Endometrium (tissue), 2 donors: Measurements from ENCODE around the gene GLMN.
"Not testable (repeated sequence)": the region's sequence is repeated elsewhere in the genome, so short reads cannot be mapped to it uniquely, and the experiment has no call there.

Source experiments
- FAIRE-seq: peaks from 2 replicates; lab custom pipeline; 2012; peaks lifted over from hg19 to GRCh38; lab: Jason Lieb, UNC
- donor health status: control.
- donor health status: control.

Gene GLMN

DNA sequence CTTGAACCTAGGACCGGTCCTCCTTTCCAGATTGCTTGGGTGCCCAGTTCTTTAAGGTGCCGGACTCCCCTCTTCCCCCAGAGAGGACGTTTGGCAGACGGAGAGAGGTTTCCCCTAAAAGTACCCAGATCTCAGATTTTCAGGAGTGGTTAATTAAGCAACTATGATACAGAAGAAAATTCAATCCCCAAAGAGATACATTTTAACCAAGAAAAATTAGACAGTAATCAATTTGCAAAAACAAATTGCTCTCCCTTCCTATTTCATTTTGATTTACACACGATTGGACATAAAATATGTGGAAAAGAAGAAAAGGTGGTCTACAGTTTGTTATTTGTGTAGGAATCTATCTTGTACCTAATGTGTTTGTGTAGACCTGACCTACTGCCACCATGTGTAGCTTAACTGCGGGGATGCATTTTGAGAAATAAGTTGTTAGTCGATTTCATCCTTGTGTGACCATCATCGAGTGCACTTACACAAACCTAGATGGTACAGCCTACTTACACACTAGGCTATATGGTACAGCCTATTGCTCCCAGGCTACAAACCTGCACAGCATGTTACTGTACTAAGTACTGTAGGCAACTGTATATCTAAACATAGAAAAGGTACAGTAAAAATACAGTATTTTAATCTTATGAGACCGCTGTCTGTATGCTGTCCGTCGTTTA, 827 bp upstream of the GLMN start:
- FAIRE-seq, result no peak

DNA sequence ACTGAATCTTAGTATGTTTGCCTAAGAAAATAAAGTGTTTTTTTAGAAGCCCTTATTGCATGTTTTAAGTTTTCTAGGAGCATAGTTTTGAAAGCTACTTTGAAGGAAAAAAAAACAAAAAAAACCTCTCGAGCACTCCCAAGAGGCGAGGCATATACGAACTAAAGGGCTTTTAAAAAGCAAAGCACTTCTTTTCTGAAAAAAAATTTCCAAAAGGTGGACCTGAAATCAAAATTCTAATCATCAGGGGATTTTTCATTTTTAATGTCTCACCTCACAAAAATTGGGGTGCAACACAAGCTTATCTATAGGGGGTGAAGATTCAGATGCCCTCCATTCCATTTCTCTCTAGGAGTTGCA, 594 bp downstream of the GLMN start:
- no peak for FAIRE-seq

DNA sequence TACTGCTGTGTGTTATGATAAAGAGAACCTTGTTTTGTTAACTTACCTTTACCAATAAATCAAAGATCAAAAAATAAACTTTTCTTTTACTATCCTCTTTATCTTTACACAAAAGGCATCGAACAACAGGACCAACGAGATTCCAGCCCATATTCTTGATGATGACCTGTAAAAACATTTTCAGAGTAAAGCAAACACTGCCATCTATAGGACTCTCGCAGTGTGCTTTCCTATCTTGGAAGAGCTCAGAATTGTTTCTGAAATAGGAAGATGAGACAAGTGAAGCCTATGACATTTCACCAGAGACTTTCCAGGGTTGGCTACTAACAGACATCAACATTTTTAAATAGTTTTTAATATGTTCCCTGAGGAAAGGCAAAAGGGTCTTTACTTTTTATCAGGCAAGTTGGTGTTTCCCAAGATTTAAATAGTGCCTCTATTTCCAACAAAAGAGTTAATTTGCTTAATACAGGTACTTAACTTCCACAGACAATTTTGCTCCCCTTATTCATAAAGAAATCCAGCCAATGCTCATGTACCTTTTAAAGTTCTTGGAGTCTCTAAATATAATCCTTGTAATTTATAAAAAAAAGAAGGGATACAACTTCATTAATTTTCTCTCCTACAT, 7.3 kb downstream of the GLMN start:
- peak; percentile 89 for FAIRE-seq

DNA sequence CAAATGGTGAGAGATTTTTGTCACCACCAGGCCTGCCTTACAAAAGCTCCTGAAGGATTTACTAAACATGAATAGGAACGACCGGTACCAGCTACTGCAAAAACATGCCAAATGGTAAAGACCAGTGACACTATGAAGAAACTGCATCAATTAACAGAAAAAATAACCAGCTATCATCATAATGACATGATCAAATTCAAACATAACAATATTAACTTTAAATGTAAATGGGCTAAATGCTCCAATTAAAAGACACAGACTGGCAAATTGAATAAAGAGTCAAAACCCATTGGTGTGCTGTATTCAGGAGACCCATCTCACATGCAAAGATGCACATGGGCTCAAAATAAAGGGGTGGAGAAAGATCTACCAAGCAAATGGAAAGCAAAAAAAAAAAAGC, 17.4 kb downstream of the GLMN start:
- FAIRE-seq, result not testable (repeated sequence)

DNA sequence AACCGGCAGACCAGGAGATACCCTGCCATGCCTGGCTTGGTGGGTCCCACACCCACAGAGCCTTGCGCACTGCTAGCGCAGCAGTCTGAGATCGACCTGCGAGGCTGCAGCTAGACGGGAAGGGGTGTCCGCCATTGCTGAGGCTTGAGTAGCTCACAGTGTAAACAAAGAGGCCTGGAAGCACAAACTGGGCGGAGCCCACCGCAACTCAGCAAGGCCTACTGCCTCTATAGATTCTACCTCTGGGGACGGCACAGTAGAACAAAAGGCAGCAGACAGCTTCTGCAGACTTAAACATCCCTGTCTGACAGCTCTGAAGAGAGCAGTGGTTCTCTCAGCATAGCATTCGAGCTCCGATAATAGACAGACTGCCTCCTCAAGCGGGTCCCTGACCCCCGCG, 19.0 kb downstream of the GLMN start:
- not testable (repeated sequence) for FAIRE-seq

DNA sequence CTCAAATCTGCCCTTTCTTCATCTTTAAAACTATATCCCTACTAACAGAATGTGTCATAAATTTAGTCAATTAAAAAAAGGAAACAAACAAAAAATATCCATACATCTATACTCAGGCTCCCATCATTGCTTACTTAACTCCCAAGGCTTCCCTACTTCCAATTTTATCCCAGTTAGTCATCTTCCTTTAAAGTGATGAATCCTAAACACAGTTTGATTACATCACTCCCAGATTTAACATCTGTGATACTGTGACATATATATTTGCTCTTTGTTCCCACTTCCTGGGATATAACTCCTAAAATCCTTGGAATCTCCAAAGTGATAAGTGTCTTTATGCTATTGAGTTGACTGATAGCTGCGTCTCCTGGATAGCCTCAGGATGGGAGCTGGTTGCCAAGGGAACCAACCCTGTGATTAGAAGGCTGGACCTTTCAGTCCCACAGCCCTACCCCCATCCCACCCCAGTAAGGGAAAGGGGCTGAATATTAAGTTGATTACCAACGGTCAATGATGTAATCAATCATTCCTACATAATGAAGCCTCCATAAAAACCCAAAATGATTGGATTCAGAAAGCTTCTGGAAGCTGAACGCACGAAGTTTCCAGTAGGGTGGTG, 21.6 kb downstream of the GLMN start:
- no peak for FAIRE-seq

DNA sequence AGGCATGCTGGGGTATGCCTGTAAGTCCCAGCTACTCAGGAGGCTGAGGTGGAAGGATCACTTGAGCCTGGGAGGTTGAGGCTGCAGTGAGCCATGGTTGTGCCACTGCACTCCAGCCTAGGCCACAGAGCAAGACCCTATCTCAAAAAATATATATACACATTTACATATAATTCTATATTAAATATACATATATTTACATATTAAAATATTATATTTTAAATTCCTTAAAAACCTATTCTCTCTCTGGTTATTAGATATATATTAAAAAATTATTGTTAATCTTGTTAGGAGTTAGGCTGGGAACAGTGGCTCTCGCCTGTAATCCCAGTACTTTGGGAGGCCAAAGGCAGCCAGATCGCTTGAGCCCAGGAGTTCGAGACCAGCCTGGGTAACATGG, 22.7 kb downstream of the GLMN start:
- no peak for FAIRE-seq

DNA sequence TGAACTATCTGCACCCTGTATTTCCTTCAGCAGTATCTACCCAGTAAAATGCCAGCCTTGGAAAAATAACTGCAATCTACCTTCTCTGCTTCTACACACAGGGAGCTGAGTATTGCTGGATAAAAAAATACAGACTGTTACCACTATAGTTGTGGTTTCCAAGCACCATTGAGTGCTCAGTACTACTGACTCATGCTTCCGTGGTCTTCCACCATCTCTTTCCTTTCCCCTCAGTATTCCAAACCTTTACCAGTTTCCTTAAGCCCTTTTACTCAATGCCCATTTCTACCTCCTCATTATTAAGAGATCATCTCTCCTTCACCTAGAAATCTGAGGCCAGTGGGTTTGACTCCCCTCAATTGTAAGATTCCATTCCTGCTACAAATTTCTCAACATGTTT, 23.8 kb downstream of the GLMN start:
- FAIRE-seq, result no peak

DNA sequence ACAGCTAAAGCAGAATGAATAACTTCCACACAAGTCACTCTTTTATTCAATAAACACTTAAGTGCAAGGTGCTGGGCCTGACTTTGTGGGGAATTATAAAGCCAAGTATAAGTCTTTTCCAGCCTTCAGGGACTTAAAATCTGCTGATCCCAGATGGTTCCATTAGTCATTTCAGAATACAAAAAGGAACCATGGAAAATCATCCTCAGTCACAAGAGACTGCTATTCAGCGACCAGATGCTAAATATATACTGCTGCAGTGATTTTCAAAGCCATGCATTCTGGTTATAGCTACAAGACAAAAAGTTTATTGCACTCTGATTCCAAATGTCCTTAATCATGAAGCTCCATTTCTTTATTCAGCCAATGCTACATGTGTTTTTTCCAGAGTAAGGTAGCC, 25.7 kb downstream of the GLMN start:
- no peak for FAIRE-seq

DNA sequence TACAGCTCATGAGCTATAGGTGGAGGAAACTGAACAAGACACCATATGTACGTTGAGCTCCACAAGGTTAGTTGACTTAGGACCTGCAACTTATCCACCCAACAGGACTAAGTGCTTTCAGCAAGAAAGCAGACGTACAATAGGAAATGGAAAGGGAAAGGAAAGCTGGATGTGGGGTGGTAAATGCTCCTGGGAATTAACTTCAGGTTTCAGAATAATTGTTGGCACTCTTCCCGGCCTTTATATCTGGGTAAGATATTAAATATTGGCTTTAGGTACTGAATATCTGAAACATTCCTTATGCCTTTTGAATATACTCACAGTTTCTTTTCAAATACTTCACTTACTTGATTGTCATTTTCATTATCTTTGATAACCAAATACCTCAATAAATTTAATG, 36.3 kb downstream of the GLMN start:
- FAIRE-seq, result no peak

DNA sequence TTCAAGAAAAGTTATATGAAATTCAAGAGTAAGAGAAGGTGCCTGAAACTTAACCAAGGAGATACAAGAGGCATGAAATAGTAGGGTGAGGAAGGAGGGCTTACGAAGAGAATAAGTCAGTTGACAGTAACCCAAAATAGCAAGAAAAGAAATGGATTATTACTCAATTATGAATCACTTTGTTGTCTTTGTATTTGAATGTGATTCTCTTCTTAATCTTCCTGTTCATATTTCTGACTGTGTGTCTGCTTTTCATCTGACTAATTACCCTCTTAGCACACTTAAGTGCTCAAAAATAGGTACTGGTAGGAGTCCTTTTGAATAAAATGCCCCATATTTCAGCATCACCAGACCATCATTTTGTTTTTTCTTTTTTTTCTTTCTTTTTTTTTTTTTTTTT, 39.4 kb downstream of the GLMN start:
- no peak for FAIRE-seq

DNA sequence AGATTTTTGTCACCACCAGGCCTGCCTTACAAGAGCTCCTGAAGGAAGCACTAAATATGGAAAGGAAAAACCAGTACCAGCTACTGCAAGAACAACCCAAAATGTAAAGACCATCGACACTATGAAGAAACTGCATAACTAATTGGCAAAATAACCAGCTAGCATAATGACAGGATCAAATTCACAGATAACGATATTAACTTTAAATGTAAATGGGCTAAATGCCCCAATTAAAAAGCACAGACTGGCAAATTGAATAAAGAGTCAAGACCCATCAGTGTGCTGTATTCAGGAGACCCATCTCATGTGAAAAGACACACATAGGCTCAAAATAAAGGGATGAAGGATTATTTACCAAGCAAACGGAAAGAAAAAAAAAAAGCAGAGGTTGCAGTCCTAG, 44.1 kb downstream of the GLMN start:
- FAIRE-seq, result not testable (repeated sequence)

DNA sequence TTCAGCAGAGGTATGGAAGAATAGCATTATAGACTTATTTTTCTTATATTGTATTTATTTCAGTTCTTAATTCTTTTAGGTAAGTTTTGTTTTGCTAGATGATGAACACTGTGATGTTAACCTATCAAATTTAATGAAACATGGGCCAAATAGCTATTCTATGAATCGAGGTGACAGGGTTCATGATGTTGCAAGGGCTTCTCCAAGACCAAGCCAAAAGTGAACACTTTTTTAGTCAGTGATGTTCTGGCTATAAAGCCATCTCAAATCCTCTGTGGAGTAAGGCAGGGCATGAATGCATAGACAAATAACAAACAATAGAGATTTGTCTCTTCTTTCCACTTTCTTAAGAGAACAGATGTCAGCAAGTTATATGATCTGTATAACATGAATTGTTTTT, 54.4 kb downstream of the GLMN start:
- no peak for FAIRE-seq

DNA sequence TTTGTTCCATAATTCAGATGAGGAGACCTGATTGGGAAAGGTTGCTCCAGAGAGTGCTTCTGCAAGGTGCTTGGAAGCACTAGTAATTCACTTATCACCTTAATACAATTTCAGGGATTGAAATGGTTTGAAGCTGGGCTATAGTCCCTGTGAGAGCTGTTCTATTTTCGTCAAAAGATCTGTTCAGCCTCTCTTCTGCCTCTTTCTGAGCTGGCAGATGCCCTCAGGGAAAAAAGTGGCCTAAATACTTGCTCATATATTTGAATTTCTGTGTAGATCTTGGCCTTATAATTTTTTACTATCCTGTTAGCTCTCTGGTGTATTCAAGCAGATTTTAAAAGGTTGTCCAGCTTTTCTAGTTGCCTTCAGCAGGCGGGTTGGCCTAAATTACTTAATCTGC, 58.8 kb downstream of the GLMN start:
- no peak for FAIRE-seq

DNA sequence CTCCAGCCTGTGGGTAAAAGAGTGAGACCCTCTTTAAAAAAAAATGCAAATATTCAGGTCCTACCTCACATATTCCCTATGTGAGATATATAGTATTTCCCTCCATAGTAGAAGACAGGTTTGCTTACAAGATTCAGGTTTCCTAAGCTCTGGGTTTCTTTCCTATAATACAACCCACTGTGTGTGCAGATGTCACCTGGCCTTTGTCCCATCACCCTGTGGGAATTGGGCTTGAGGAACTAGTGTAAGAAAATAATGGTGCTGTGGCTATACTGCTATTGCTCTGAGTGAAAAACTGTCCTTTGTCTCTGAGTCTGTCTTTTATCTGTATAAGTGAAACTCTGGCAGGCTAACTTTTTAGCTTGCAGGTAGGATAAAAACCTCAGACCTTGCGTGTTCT, 68.1 kb downstream of the GLMN start:
- FAIRE-seq, result no peak

DNA sequence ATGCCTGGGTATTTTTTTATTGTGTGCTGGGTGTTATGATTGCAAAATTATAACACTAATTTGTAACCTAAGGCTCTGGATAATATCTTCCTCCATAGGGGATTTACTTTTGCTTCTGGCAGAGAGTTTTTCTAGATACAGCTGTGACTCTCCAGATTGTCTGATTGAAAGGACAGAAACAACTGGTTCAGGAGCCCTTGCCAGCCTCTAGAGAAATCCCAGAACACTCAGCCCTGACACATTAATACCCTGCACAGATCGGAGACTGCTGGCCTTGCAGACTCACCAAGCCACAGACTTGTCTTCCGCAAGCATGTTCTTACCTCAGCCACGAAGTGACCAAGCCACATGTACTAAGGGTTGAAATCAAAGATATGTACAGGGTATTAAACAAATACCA, 70.4 kb downstream of the GLMN start:
- FAIRE-seq, result no peak

DNA sequence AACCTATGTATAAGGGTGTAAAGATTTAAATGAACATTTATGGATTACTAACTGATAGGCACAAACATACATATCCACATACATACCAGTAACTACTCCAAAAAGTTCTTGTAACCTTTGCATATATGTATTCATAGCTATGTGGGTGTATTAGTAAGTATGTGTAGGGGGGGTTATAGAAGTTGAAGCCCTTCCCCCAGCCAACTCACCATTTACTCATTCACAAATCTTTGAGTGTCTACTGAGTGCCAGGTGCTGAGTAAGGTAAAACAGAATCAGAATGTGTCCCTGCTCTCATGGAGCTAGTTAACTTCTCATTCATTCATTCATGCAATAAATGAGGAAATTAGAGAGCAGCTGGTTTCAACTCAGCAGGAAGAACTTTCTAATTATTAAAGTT, 79.8 kb downstream of the GLMN start:
- FAIRE-seq, result no peak

DNA sequence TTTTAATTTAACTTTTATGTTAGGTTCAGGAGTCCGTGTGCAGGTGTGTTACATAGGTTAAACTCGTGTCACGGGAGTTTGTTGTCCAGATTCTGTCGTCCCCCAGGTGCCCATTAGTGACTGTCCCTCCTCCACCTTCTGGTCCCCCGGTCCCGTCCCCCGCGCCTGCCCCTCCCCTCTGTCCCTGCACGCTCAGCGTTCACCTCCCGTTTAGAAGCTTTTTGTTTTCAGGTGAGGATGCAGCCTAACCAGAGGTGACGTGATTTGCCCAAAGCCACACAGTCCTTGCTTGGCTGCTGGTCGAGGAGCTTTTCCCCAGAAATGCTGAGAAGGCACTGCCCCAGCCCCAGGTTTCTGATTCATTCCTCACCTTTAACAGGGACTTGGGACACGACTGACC, 80.2 kb downstream of the GLMN start:
- FAIRE-seq, result no peak

DNA sequence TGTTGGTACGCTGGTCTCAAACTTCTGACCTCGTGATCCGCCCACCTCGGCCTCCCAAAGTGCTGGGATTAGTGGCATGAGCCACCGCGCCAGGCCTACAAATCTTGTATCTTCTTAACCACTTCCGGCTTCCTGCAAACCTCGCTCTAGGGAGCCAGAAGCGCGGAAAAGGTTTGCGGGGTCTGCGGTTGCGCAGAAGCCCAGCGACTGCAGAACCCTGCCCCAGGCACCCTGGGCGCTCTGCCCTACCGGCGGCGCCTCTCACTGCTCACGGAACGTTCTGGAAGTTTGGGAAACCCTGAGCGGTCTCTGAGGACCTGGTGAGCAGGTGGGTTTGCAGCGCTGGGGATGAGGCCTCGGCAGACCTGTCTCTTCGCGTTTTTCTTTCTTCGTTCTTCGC, 81.1 kb downstream of the GLMN start, which contains the start of gene C1orf146:
C1orf146 (plus strand) TSS at position 195 of the 400 bp plus-strand sequence. CDS start 13,506 bp downstream, outside the sequence.
- no peak for FAIRE-seq

DNA sequence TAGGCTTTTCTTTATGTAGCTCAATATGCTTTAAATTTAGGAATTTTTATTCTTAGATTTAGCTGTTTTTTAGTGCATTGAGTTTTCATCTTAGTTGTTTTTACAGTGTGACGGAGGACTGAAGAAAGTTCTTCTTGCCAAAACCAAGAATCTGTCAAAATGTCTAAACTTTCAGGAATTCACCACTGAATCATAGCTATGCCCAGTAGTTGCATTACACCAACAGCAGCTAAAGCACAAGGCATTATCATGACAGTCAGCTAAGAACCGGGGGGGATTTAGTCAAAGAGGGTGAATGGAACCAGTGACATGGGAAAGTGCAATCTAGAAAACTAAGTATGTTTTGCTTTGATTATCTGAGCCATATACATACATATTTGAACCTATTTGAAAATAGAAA, 87.6 kb downstream of the GLMN start:
- FAIRE-seq, result no peak

DNA sequence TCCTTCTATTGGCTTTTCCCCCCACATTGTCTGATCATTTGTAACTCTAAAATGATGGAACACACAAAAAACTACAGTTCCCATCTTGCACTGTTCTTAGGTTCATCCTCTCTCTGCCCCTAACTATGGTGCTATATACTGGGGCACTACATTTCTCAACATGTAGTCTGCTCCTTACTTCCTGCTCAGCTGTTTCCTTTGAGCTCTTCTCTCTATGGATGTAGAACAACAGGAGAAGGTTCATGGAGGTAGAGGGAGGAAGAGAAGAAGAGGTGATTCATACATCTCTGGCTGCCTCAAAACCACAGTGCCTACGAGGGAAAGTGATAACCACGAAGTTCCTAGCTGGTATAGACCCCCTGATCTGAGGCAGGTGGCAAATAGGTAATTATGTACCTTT, 88.1 kb downstream of the GLMN start:
- FAIRE-seq, result no peak

DNA sequence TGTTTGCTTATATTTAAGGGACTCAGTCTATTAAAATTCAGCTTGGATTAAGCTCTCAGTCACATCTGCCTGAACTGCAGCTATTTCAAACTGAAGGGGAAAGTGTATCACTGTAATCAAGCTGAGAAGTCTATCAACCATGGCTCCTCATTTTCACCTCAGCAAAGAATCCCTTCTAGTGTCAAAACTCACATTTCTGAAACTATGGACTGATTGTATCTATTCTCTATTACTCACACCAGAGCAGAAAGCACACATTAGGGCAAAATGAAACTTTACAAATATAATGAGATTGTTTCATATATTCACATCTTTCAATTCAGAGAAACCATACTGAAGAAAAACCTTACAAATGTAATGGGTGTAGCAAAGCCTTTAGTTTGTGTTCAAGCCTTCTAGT, 95.7 kb downstream of the GLMN start:
- FAIRE-seq, result no peak

DNA sequence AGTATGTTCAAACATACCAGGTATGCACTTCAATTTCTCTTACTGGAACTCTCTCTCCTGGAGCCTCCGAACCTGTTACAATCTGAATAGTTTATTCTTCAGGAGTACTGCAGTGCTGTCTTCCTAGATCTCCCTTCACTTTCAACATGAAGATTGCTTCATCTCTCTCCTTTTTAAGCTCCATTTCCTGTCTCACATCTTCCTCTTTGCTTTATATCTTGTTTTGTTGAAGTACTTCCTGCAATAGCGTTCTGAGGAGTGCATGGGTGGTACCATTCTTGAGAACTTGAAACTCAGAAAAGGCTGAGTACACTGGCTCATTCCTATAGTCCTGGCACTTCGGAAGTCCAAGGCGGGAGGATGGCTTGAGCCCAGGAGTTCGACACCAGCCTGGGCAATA, 96.8 kb downstream of the GLMN start:
- FAIRE-seq, result no peak
